Peyer's patch (tissue), 4 donors: ENCODE measurements around the gene BOC. TPM values are rescaled to one million over a fixed set of nuclear protein-coding genes. Genes with fewer than 3 reads are reported as not detected.

ENCODE experiments used
- DNase-seq, 3 donors: peaks; one replicate each; pipeline ENCODE4 v3.0.0-alpha.2; 2017 to 2019
- H3K27ac ChIP-seq, 4 donors: fragments of 200-600 bp; sonication (generic); one replicate each; pipeline ENCODE4 v1.5.1; 2016 to 2019
- H3K27me3 ChIP-seq, 2 donors: fragments of 200-600 bp; sonication (generic); one replicate each; pipeline ENCODE4 v1.5.1; 2019
- H3K36me3 ChIP-seq, 3 donors: fragments of 200-600 bp; sonication (generic); one replicate each; pipeline ENCODE4 v1.5.1; 2016 to 2019
- H3K4me1 ChIP-seq, 4 donors: fragments of 200-600 bp; sonication (generic); one replicate each; pipeline ENCODE4 v1.5.1; 2016 to 2019
- H3K4me3 ChIP-seq, 4 donors: fragments of 200-600 bp; sonication (generic); 1 replicate in 3 of 4; 2 replicates in 1 of 4; pipeline ENCODE4 v1.5.1; 2016 to 2019; ENCODE audit warnings: mild to moderate bottlenecking in 1 of 4
- H3K9me3 ChIP-seq, 4 donors: fragments of 200-600 bp; sonication (generic); one replicate each; pipeline ENCODE4 v1.5.1; 2016 to 2019; ENCODE audit warnings: mild to moderate bottlenecking in 1 of 4
- POLR2A ChIP-seq, 2 donors: fragments of 450-650 bp; IDR thresholded peaks; one replicate each; pipeline ENCODE4 v1.5.1; 2017; ENCODE audit warnings: antibody characterized with exemption in 2 of 2, mild to moderate bottlenecking in 2 of 2, moderate library complexity in 2 of 2
- total RNA-seq, 4 donors: library from RNA; depleted of rRNA; stranded (reverse); fragments of >200 nt; gene quantifications; one replicate each; pipeline ENCODE4 v1.1.0, GENCODE V29; 2016
- TF ChIP-seq, protein P1 (sequence below), 6 experiments: fragments of 450-650 bp in 4 of 6; fragments of 200-600 bp in 2 of 6; sonication (generic) in 1 of 6; IDR thresholded peaks; one replicate each; pipeline ENCODE4 v1.5.1; 2017 to 2019; ENCODE audit warnings: antibody characterized with exemption in 6 of 6, mild to moderate bottlenecking in 3 of 6, moderate library complexity in 1 of 6

The BOC gene
- total RNA-seq, 4 donors from 2014 or later: 4.2 to 31.4 (median 13.2) TPM

DNA sequence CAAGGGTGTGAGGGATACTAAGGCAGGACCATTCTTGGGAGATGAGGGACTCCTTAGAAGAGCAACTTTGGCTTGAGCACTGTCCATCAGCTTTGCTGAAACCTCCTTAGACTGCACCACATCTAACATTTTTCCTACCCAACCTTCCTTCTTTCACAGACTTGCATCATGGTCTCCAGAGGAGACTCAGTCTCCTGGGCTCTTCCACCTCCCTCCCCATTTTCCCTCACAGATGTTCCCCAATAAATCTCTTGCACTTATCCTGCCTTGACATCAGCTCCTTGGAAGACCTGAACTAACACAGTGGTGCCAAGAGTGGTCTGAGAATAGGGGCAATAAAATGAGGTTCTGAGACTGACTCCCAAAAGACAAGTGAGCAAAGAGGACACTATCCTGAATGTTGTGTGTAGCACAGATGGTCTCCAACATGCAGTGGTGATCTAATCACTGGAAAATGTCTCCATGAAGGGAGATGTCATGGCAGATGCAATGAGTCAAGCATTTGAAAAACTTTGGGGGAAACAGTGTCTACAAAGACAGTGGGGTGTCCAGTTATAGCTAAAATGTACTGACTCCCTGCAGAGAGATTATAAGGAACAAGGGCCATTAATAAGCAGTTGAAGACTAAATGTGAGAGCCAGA lies 26.0 kb upstream of the BOC start:
- no peak overlapping the region for H3K27ac ChIP-seq
- H3K4me3 ChIP-seq: no peak overlapping the region
- DNase-seq: no peak
- H3K27me3 ChIP-seq: no peaks in the 10 kb centered on the region
- TF ChIP-seq POLR2A (IDR thresholded peaks at IDR 0.05): no peak
- TF ChIP-seq, protein P1, sequence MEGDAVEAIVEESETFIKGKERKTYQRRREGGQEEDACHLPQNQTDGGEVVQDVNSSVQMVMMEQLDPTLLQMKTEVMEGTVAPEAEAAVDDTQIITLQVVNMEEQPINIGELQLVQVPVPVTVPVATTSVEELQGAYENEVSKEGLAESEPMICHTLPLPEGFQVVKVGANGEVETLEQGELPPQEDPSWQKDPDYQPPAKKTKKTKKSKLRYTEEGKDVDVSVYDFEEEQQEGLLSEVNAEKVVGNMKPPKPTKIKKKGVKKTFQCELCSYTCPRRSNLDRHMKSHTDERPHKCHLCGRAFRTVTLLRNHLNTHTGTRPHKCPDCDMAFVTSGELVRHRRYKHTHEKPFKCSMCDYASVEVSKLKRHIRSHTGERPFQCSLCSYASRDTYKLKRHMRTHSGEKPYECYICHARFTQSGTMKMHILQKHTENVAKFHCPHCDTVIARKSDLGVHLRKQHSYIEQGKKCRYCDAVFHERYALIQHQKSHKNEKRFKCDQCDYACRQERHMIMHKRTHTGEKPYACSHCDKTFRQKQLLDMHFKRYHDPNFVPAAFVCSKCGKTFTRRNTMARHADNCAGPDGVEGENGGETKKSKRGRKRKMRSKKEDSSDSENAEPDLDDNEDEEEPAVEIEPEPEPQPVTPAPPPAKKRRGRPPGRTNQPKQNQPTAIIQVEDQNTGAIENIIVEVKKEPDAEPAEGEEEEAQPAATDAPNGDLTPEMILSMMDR (IDR thresholded peaks at IDR 0.05): no peak
- no peaks in the 10 kb centered on the region for H3K9me3 ChIP-seq
- H3K36me3 ChIP-seq: no peaks in the 10 kb centered on the region
- no peaks in the 10 kb centered on the region for H3K4me1 ChIP-seq

DNA sequence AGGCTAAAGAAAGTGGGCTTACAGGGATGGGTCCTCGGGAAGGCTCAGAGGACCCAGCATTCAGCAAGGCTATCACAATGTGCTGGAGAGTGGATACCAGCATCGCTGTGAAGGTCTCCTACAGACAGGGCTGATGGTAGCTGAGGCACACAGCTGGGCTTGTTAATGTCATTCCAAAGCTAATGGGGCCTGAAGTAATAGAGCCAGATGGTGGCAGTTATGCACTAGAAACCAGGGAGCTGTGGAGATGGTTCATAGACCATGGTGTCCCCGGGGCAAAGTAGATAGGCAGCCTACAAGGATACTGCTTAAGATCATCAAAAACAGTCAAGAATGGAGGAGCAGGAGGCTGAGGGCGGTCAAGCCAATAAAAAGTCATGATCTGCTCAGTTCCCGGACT lies 24.8 kb upstream of the BOC start:
- no peak for TF ChIP-seq POLR2A (IDR thresholded peaks at IDR 0.05)
- TF ChIP-seq, protein P1 (IDR thresholded peaks at IDR 0.05): no peak
- H3K4me3 ChIP-seq: no peak overlapping the region
- DNase-seq: no peak
- H3K36me3 ChIP-seq: no peaks in the 10 kb centered on the region
- H3K27me3 ChIP-seq: no peaks in the 10 kb centered on the region
- H3K4me1 ChIP-seq: no peaks in the 10 kb centered on the region
- no peaks in the 10 kb centered on the region for H3K9me3 ChIP-seq
- H3K27ac ChIP-seq: no peak overlapping the region

DNA sequence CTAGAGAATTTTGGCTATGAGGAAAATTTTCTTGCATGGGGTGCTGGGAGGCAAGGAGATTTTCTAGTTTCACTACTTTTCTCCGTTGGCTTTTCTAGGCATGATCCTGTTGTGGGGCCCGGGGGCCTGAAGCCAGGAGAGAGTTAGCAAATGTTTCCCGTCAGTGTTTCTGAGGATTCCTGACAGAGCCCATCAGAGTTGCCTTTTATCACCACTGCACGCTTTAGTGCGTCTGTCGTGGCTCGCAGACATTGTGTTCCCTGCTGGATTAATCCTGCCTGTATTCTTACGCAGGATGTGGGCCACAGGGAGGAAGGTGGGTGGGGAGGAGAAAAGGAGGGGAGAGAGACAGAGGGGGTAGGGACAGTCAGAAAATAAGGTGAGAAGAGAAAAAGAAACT lies 18.1 kb upstream of the BOC start:
- Histone ChIP-seq H3K36me3 (no peaks in the 10 kb centered on the region), H3K4me1 (no peaks in the 10 kb centered on the region), H3K27ac (peak overlapping the region in 1 of 4 donors; percentile 58), H3K4me3 (no peak overlapping the region), H3K27me3 (no peaks in the 10 kb centered on the region), H3K9me3 (no peaks in the 10 kb centered on the region)
- DNase-seq: no peak
- TF ChIP-seq POLR2A (IDR thresholded peaks at IDR 0.05): no peak
- TF ChIP-seq, protein P1 (IDR thresholded peaks at IDR 0.05): no peak

DNA sequence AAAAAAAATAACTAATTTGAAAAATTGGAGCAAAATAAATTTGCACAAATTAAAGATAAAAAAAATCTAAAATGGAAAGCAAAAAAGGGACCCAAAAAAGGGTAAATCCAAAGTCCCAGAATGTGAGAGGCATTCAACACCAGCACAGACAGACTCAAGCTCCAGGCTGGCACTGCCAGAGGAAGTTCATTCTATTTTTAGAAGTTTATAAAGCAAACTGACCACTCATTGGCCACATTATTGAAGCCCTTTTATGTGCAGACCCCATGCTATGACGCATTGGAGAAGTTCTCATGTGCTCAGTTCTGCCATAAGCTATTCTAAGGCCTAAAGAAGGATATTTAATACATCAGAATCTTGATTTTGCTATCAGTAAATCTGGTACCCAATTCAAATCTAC lies 17.6 kb upstream of the BOC start:
- Histone ChIP-seq H3K4me3 (no peak overlapping the region), H3K36me3 (no peaks in the 10 kb centered on the region), H3K9me3 (no peaks in the 10 kb centered on the region), H3K4me1 (no peaks in the 10 kb centered on the region), H3K27ac (peak overlapping the region in 1 of 4 donors; percentile 58), H3K27me3 (no peaks in the 10 kb centered on the region)
- no peak for DNase-seq
- no peak for TF ChIP-seq POLR2A (IDR thresholded peaks at IDR 0.05)
- TF ChIP-seq, protein P1 (IDR thresholded peaks at IDR 0.05): no peak

DNA sequence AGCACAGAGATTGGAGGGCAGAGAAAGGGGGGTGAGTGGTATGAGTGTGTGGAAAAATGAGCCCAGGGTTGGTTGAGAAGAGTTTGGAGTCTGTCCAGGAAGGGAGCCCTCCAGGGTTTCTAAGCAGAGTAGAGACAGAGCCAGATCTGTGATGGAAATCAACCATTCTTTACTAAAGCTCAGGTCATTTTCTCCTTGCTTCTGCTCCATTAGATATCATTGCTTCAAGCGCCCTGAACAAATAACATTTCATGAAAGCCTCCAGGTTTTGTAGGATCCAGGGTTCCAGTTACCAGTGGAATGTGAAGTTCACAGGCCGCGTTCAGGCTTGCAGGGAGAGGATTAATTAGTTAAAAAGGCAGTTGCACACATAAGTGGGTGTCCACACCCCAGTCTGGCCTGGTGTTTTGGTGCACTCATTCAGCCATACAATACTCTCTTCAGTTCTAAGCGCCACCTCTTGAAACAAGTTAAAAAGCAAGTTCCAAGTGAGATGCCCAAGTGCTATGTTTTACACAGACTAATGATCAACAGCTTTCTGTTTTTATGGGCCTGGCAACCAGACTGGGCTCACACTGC lies 16.4 kb upstream of the BOC start:
- no peak for DNase-seq
- Histone ChIP-seq H3K36me3 (no peaks in the 10 kb centered on the region), H3K27me3 (no peaks in the 10 kb centered on the region), H3K4me3 (no peak overlapping the region), H3K4me1 (no peaks in the 10 kb centered on the region), H3K27ac (peak overlapping the region in 1 of 4 donors; percentile 58), H3K9me3 (no peaks in the 10 kb centered on the region)
- TF ChIP-seq, protein P1 (IDR thresholded peaks at IDR 0.05): no peak
- TF ChIP-seq POLR2A (IDR thresholded peaks at IDR 0.05): no peak
